GM13976 (cell line): ENCODE results near the gene COBL.

Experiments
- DNase-seq: peaks from one replicate; pipeline ENCODE4 v3.0.0; 2012; ENCODE audit warnings: low spot score
- CTCF ChIP-seq: IDR thresholded peaks from 2 replicates; pipeline ENCODE4 v1.5.1; 2012; ENCODE audit warnings: borderline replicate concordance, mild to moderate bottlenecking; ENCODE audit not compliant: insufficient read depth; ENCODE audit errors: extremely low read depth, missing control alignments, control extremely low read depth
- in situ Hi-C: fragments of 300-500 bp; cut with MboI; formaldehyde crosslinking; loops from one replicate; pipeline ENCODE4 v1.12.0; 2022; ENCODE audit warnings: low sequenced_read_pairs, mixed read lengths, inconsistent platforms; ENCODE audit not compliant: unreplicated experiment

The COBL gene

GRCh38 chr7:51135576-51135975, 181.0 kb downstream of the COBL start:
- no peak for TF ChIP-seq CTCF
- in situ Hi-C loops: no loop called here
- no peak for DNase-seq

- no peak for DNase-seq
- in situ Hi-C loops: no loop called here
- no peak for TF ChIP-seq CTCF
Measured at GRCh38 chr7:51134013-51134441, 182.6 kb downstream of the COBL start.

GRCh38 chr7:51132661-51133060, 183.9 kb downstream of the COBL start:
- TF ChIP-seq CTCF: no peak
- in situ Hi-C loops: no loop called here
- DNase-seq: no peak

- DNase-seq: no peak
- in situ Hi-C loops: no loop called here
- TF ChIP-seq CTCF: no peak
Measured at GRCh38 chr7:51129527-51130472, 186.8 kb downstream of the COBL start.

- TF ChIP-seq CTCF: no peak
- DNase-seq: no peak
- in situ Hi-C loops: no loop called here
Measured at GRCh38 chr7:51128545-51129435, 187.8 kb downstream of the COBL start.

GRCh38 chr7:51127618-51127904, 189.0 kb downstream of the COBL start:
- in situ Hi-C loops: no loop called here
- no peak for DNase-seq
- TF ChIP-seq CTCF: no peak
